ENCODE results near the gene NDUFB5.
A peak's percentile ranks its signal among the peaks of the same experiment; 100 is the strongest.

The NDUFB5 gene

GRCh38 chr3:179604321-179605078 lies at the start of gene NDUFB5, which contains the start of gene MRPL47:
TSS of gene NDUFB5 (plus strand) at chr3:179604794. CDS start at chr3:179604816, 22 bp downstream.
TSS of gene MRPL47 (minus strand) at chr3:179604638. CDS start at chr3:179604624, 14 bp downstream.
- Histone ChIP-seq H3K27ac (ENCODE audit: low read depth, low read length) (peak within 1 kb of the TSS; percentile 89), H3K27me3 (ENCODE audit: control insufficient read depth in 1 of 2, insufficient read depth in 2 of 2, low read length in 2 of 2) (no peaks in the 10 kb centered on the region), H3K4me3 (ENCODE audit: low read depth in 1 of 2, low read length in 2 of 2) (peak within 1 kb of the TSS; percentile 82 to 100), H3K9ac (ENCODE audit: low read length) (peak within 1 kb of the TSS; percentile 99), H3K36me3 (ENCODE audit: insufficient read depth, low read length) (peaks cover 13% of the 10 kb centered on the region), H3K9me3 (ENCODE audit: low read length) (no peaks in the 10 kb centered on the region), H3K4me1 (ENCODE audit: insufficient read depth, low read length) (peaks cover 16% of the 10 kb centered on the region)

- Histone ChIP-seq H3K9ac (ENCODE audit: low read length) (no peak overlapping the region), H3K4me3 (ENCODE audit: low read depth in 1 of 2, low read length in 2 of 2) (no peak overlapping the region)
Measured at GRCh38 chr3:179558742-179559364, 45.7 kb upstream of the NDUFB5 start.

GRCh38 chr3:179560791-179561190 lies 43.8 kb upstream of the NDUFB5 start:
- no peak overlapping the region for H3K9ac ChIP-seq (ENCODE audit: low read length)
- H3K27me3 ChIP-seq (ENCODE audit: control insufficient read depth in 1 of 2, insufficient read depth in 2 of 2, low read length in 2 of 2): no peaks in the 10 kb centered on the region
- no peaks in the 10 kb centered on the region for H3K36me3 ChIP-seq (ENCODE audit: insufficient read depth, low read length)
- H3K9me3 ChIP-seq (ENCODE audit: low read length): no peaks in the 10 kb centered on the region
- peaks cover 11% of the 10 kb centered on the region for H3K4me1 ChIP-seq (ENCODE audit: insufficient read depth, low read length)
- no peak overlapping the region for H3K4me3 ChIP-seq (ENCODE audit: low read depth in 1 of 2, low read length in 2 of 2)
- H3K27ac ChIP-seq (ENCODE audit: low read depth, low read length): no peak overlapping the region

More at GRCh38 chr3:179558742-179559364, 45.7 kb upstream of the NDUFB5 start:
- H3K9me3 ChIP-seq (ENCODE audit: low read length): no peaks in the 10 kb centered on the region
- H3K27ac ChIP-seq (ENCODE audit: low read depth, low read length): no peak overlapping the region
- peaks cover 2% of the 10 kb centered on the region for H3K4me1 ChIP-seq (ENCODE audit: insufficient read depth, low read length)
- H3K36me3 ChIP-seq (ENCODE audit: insufficient read depth, low read length): no peaks in the 10 kb centered on the region
- H3K27me3 ChIP-seq (ENCODE audit: control insufficient read depth in 1 of 2, insufficient read depth in 2 of 2, low read length in 2 of 2): no peaks in the 10 kb centered on the region

- peak within 1 kb of the TSS; percentile 91 for H3K27ac ChIP-seq (ENCODE audit: low read depth, low read length)
- H3K4me1 ChIP-seq (ENCODE audit: insufficient read depth, low read length): peaks cover 11% of the 10 kb centered on the region
- no peaks in the 10 kb centered on the region for H3K27me3 ChIP-seq (ENCODE audit: control insufficient read depth in 1 of 2, insufficient read depth in 2 of 2, low read length in 2 of 2)
- H3K4me3 ChIP-seq (ENCODE audit: low read depth in 1 of 2, low read length in 2 of 2): peak within 1 kb of the TSS; percentile 84 to 88
- H3K36me3 ChIP-seq (ENCODE audit: insufficient read depth, low read length): no peaks in the 10 kb centered on the region
- peak within 1 kb of the TSS; percentile 86 for H3K9ac ChIP-seq (ENCODE audit: low read length)
- H3K9me3 ChIP-seq (ENCODE audit: low read length): no peaks in the 10 kb centered on the region
Measured at GRCh38 chr3:179562591-179563270, 41.9 kb upstream of the NDUFB5 start, which contains the start of gene ACTL6A. TSS of gene ACTL6A (plus strand) at chr3:179562926. CDS start at chr3:179563093, 167 bp downstream.

GRCh38 chr3:179563271-179563783 lies 41.3 kb upstream of the NDUFB5 start:
- Histone ChIP-seq H3K27ac (ENCODE audit: low read depth, low read length) (peak overlapping the region; percentile 91), H3K9me3 (ENCODE audit: low read length) (no peaks in the 10 kb centered on the region), H3K27me3 (ENCODE audit: control insufficient read depth in 1 of 2, insufficient read depth in 2 of 2, low read length in 2 of 2) (no peaks in the 10 kb centered on the region), H3K4me1 (ENCODE audit: insufficient read depth, low read length) (peaks cover 11% of the 10 kb centered on the region), H3K9ac (ENCODE audit: low read length) (peak overlapping the region; percentile 86), H3K36me3 (ENCODE audit: insufficient read depth, low read length) (no peaks in the 10 kb centered on the region), H3K4me3 (ENCODE audit: low read depth in 1 of 2, low read length in 2 of 2) (peak overlapping the region; percentile 84 to 88)

GRCh38 chr3:179565496-179565895 lies 39.1 kb upstream of the NDUFB5 start:
- H3K27ac ChIP-seq (ENCODE audit: low read depth, low read length): no peak overlapping the region
- H3K4me1 ChIP-seq (ENCODE audit: insufficient read depth, low read length): peaks cover 11% of the 10 kb centered on the region
- H3K9ac ChIP-seq (ENCODE audit: low read length): no peak overlapping the region
- H3K4me3 ChIP-seq (ENCODE audit: low read depth in 1 of 2, low read length in 2 of 2): no peak overlapping the region
- H3K9me3 ChIP-seq (ENCODE audit: low read length): no peaks in the 10 kb centered on the region
- no peaks in the 10 kb centered on the region for H3K27me3 ChIP-seq (ENCODE audit: control insufficient read depth in 1 of 2, insufficient read depth in 2 of 2, low read length in 2 of 2)
- H3K36me3 ChIP-seq (ENCODE audit: insufficient read depth, low read length): peaks cover 6% of the 10 kb centered on the region

GRCh38 chr3:179580992-179581391 lies 23.6 kb upstream of the NDUFB5 start:
- no peaks in the 10 kb centered on the region for H3K4me1 ChIP-seq (ENCODE audit: insufficient read depth, low read length)
- peaks cover 51% of the 10 kb centered on the region for H3K36me3 ChIP-seq (ENCODE audit: insufficient read depth, low read length)
- H3K9me3 ChIP-seq (ENCODE audit: low read length): no peaks in the 10 kb centered on the region

GRCh38 chr3:179589143-179589542 lies 15.5 kb upstream of the NDUFB5 start:
- Histone ChIP-seq H3K36me3 (ENCODE audit: insufficient read depth, low read length) (peaks cover 64% of the 10 kb centered on the region), H3K4me3 (ENCODE audit: low read depth in 1 of 2, low read length in 2 of 2) (no peak overlapping the region), H3K27ac (ENCODE audit: low read depth, low read length) (no peak overlapping the region), H3K27me3 (ENCODE audit: control insufficient read depth in 1 of 2, insufficient read depth in 2 of 2, low read length in 2 of 2) (no peaks in the 10 kb centered on the region), H3K9ac (ENCODE audit: low read length) (no peak overlapping the region), H3K9me3 (ENCODE audit: low read length) (no peaks in the 10 kb centered on the region), H3K4me1 (ENCODE audit: insufficient read depth, low read length) (no peaks in the 10 kb centered on the region)

More at GRCh38 chr3:179580992-179581391, 23.6 kb upstream of the NDUFB5 start:
- Histone ChIP-seq H3K27ac (ENCODE audit: low read depth, low read length) (no peak overlapping the region), H3K4me3 (ENCODE audit: low read depth in 1 of 2, low read length in 2 of 2) (no peak overlapping the region), H3K27me3 (ENCODE audit: control insufficient read depth in 1 of 2, insufficient read depth in 2 of 2, low read length in 2 of 2) (no peaks in the 10 kb centered on the region), H3K9ac (ENCODE audit: low read length) (no peak overlapping the region)

- Histone ChIP-seq H3K9ac (ENCODE audit: low read length) (no peak overlapping the region), H3K36me3 (ENCODE audit: insufficient read depth, low read length) (peaks cover 67% of the 10 kb centered on the region), H3K27me3 (ENCODE audit: control insufficient read depth in 1 of 2, insufficient read depth in 2 of 2, low read length in 2 of 2) (no peaks in the 10 kb centered on the region), H3K27ac (ENCODE audit: low read depth, low read length) (no peak overlapping the region), H3K9me3 (ENCODE audit: low read length) (no peaks in the 10 kb centered on the region), H3K4me1 (ENCODE audit: insufficient read depth, low read length) (no peaks in the 10 kb centered on the region), H3K4me3 (ENCODE audit: low read depth in 1 of 2, low read length in 2 of 2) (no peak overlapping the region)
Measured at GRCh38 chr3:179590669-179591068, 13.9 kb upstream of the NDUFB5 start.

GRCh38 chr3:179591313-179591712 lies 13.3 kb upstream of the NDUFB5 start:
- Histone ChIP-seq H3K4me3 (ENCODE audit: low read depth in 1 of 2, low read length in 2 of 2) (no peak overlapping the region), H3K27me3 (ENCODE audit: control insufficient read depth in 1 of 2, insufficient read depth in 2 of 2, low read length in 2 of 2) (no peaks in the 10 kb centered on the region), H3K9ac (ENCODE audit: low read length) (no peak overlapping the region), H3K36me3 (ENCODE audit: insufficient read depth, low read length) (peaks cover 70% of the 10 kb centered on the region), H3K4me1 (ENCODE audit: insufficient read depth, low read length) (no peaks in the 10 kb centered on the region), H3K9me3 (ENCODE audit: low read length) (no peaks in the 10 kb centered on the region), H3K27ac (ENCODE audit: low read depth, low read length) (no peak overlapping the region)

GRCh38 chr3:179599531-179599930 lies 5.1 kb upstream of the NDUFB5 start:
- Histone ChIP-seq H3K27ac (ENCODE audit: low read depth, low read length) (no peak overlapping the region), H3K9ac (ENCODE audit: low read length) (no peak overlapping the region), H3K36me3 (ENCODE audit: insufficient read depth, low read length) (peaks cover 58% of the 10 kb centered on the region), H3K4me3 (ENCODE audit: low read depth in 1 of 2, low read length in 2 of 2) (no peak overlapping the region), H3K9me3 (ENCODE audit: low read length) (no peaks in the 10 kb centered on the region), H3K4me1 (ENCODE audit: insufficient read depth, low read length) (peaks cover 11% of the 10 kb centered on the region), H3K27me3 (ENCODE audit: control insufficient read depth in 1 of 2, insufficient read depth in 2 of 2, low read length in 2 of 2) (no peaks in the 10 kb centered on the region)
